CD4-positive, alpha-beta T cell treated with Interleukin-2 at 100 ng/mL for 4 hours (primary cell): ENCODE data around the gene FAM151B.

Source experiments
- DNase-seq: peaks from one replicate; pipeline ENCODE4 v3.0.0-alpha.2; 2020; ENCODE audit warnings: low spot score

Gene FAM151B

DNA sequence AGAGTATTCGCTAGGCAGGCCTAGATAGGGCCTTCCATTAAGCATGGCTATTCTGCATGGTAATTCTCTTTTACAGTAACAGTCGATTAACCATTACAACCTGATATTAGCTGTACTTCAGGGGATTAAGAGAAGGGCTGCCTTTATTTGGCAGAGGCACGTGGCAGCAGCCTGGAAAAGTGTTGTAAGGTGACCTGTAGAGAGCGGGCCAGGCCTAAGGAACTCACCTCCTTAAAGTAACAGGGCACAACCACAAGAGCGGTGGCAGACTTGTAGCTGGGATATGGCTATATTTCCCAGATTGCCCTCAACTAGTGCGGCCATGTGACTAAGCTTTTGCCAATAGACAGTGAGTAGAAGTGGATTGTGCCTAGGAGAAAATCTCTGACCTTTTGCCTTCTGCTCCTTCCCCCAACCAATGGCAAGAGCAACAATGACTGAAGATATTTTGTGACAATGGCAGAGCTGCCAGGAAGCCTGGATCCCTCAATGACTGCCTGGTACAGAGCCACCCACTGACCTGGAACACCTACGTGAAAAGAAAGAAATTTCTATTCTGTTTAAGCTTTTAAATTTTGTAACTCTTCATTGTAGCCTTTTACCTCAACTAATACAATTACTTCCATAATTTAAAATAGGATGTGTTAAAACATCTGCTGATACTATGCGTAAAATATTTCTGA, 101.1 kb downstream of the FAM151B start:
- DNase-seq = no peak

GRCh38 chr5:80590766-80591165, 102.9 kb downstream of the FAM151B start:
- no peak for DNase-seq

DNA sequence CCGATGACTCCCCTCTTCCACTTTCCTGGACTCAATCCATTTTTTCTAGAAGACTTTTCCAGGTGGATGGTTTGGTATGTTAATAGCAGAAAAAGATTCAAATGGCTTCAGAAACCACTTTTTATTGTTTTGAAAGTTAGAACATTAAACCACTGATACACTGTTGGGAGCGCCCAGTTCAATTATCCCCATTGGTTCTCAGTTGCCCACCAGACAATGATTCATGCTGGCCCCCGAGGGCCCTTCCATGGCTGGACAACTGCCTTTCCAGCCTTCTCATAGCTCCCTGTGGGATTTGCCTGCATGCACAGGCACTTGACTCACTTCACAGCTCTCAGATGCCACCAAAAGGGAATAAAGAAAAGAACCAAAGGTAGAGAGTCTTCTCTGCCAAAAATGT, 103.5 kb downstream of the FAM151B start:
- DNase-seq = no peak

GRCh38 chr5:80592105-80592504, 104.2 kb downstream of the FAM151B start:
- DNase-seq = no peak
